Choroid plexus epithelial cell (primary cell): ENCODE measurements around the gene RABGGTA.
A peak's percentile ranks its signal among the peaks of the same experiment; 100 is the strongest.

Source experiments
- DNase-seq: peaks from one replicate; pipeline ENCODE4 v3.0.0-alpha.2; 2010; ENCODE audit warnings: low read depth
- H3K4me3 ChIP-seq: 2 replicates; pipeline ENCODE4 v1.5.1; 2011; ENCODE audit warnings: low read depth, mild to moderate bottlenecking, control low read depth, low read length, moderate library complexity
- TF ChIP-seq, protein P1 (sequence below): conservative IDR thresholded peaks from 2 replicates; pipeline ENCODE4 v1.5.1; 2011; ENCODE audit warnings: low read depth, mild to moderate bottlenecking, control low read depth, inconsistent platforms, low read length, moderate library complexity

RABGGTA gene

DNA sequence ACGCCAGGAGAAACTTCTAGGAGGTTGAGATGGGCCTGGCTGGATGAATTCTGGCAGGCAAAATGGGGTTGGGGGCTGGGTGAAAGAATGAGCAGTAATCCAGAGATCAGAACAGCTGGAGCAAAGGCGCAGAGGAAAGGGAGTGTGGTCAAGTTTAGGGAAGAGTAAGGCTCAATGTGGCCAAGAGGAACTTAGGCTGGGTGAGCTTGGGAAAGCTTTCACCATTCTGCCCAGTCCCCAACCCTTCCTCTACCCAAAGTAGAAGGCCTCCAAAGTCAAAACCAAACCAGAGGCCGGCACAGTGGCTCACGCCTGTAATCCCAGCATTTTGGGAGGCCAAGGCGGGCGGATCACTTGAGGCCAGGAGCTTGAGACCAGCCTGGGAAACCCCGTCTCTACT lies 10.2 kb upstream of the RABGGTA start:
- TF ChIP-seq, protein P1, sequence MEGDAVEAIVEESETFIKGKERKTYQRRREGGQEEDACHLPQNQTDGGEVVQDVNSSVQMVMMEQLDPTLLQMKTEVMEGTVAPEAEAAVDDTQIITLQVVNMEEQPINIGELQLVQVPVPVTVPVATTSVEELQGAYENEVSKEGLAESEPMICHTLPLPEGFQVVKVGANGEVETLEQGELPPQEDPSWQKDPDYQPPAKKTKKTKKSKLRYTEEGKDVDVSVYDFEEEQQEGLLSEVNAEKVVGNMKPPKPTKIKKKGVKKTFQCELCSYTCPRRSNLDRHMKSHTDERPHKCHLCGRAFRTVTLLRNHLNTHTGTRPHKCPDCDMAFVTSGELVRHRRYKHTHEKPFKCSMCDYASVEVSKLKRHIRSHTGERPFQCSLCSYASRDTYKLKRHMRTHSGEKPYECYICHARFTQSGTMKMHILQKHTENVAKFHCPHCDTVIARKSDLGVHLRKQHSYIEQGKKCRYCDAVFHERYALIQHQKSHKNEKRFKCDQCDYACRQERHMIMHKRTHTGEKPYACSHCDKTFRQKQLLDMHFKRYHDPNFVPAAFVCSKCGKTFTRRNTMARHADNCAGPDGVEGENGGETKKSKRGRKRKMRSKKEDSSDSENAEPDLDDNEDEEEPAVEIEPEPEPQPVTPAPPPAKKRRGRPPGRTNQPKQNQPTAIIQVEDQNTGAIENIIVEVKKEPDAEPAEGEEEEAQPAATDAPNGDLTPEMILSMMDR, result no peak
- no peak overlapping the region for H3K4me3 ChIP-seq
- no peak for DNase-seq

DNA sequence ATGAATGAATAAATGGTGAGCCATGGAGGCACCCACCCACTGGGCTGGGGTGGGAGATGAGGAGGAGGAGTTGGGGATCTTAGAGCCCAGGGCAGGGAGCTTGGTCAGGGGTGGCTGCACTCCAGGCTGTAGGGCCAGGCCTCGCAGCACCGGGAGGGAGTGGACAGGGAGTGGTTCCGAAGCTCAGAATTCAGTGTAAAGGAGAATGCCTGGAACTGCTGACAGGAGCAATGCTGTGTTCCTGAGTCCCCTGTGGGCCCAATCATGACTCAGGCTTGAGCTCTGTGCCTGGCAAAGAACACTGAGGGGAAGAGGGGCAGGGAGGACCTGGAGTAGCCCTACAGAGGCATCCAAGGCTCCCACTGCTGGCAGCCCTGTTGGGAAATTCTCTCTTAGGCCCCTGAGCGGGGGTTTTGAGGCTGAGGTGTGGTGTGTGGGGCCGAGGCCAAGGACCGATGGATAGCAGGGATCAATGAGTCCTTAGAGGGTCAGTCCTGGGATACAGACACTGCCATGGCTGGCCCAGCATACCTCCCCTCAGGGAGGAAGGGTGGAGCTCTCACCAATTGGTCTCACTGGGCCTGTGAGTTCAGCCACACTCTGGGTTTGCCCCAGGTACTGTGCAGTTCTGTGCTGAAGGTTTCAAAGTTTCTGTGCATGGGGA lies 9.5 kb upstream of the RABGGTA start:
- no peak overlapping the region for H3K4me3 ChIP-seq
- no peak for DNase-seq
- TF ChIP-seq, protein P1, result no peak

- no peak overlapping the region for H3K4me3 ChIP-seq
Observed at GRCh38 chr14:24279301-24280186, 8.1 kb upstream of the RABGGTA start.

DNA sequence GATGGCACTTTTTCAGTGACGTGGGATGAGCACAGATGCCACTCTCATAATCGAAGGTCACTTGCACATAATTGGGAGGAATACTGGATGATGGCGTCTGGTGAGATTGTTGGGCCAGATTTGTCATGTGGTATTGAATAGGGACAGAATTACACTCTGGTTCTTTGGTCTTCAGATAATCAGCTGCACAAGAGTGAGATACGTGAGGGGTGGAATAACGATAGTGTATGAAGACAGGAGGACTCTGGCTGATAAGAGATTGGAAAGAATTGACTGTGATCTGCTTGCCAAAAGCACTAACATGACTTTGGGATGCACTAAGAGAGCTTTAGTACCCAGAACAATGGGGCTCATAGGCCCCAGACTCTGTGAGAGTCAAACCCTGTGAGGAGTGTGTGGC lies 7.0 kb upstream of the RABGGTA start:
- TF ChIP-seq, protein P1, result no peak
- no peak overlapping the region for H3K4me3 ChIP-seq
- DNase-seq, result no peak

More at GRCh38 chr14:24279301-24280186, 8.1 kb upstream of the RABGGTA start:
- DNase-seq, result no peak
- TF ChIP-seq, protein P1, result peak; percentile 3

- no peak for DNase-seq
- TF ChIP-seq, protein P1, result no peak
- H3K4me3 ChIP-seq, result no peak overlapping the region
Observed at GRCh38 chr14:24277606-24278321, 6.4 kb upstream of the RABGGTA start.

GRCh38 chr14:24277071-24277470 lies 5.7 kb upstream of the RABGGTA start:
- DNase-seq, result no peak
- TF ChIP-seq, protein P1, result no peak
- H3K4me3 ChIP-seq, result no peak overlapping the region
